H1 (cell line): ENCODE results near the gene CCNE1. TPM values are rescaled to one million over a fixed set of nuclear protein-coding genes. Genes with fewer than 3 reads are reported as not detected.

Experiments used
- CTCF ChIA-PET: fragments of 300-600 bp; sonication (Branson Sonifier 250); formaldehyde crosslinking; loops from one replicate; lab custom pipeline; 2021; ENCODE audit not compliant: partially characterized antibody; lab: Charles Lee
- POLR2A ChIA-PET: fragments of 300-600 bp; sonication (Branson Sonifier 250); formaldehyde crosslinking; loops from one replicate; lab custom pipeline; 2021; ENCODE audit warnings: inconsistent platforms; ENCODE audit not compliant: partially characterized antibody; lab: Charles Lee
- DNase-seq, 2 experiments: peaks; one replicate each; pipeline versions ENCODE4 v3.0.0 to v3.0.0-alpha.2; 2010 to 2022; ENCODE audit warnings: low spot score in 2 of 2, low read depth in 1 of 2, mixed read lengths in 1 of 2
- FAIRE-seq: peaks from 2 replicates; lab custom pipeline; 2011; peaks lifted over from hg19 to GRCh38; lab: Jason Lieb, UNC
- H2AFZ ChIP-seq: 2 replicates; pipeline ENCODE4 v1.8.1; 2012; ENCODE audit warnings: low read length, inconsistent platforms
- H2AK5ac ChIP-seq: 2 replicates; pipeline ENCODE4 v1.6.1; 2013; ENCODE audit warnings: low read depth, low read length
- H2BK120ac ChIP-seq: replicated peaks from 2 replicates; pipeline ENCODE3; 2013; ENCODE audit warnings: low read depth, low read length, inconsistent platforms
- H2BK12ac ChIP-seq: 2 replicates; pipeline ENCODE4 v1.6.1; 2013; ENCODE audit warnings: low read depth, low read length
- H2BK15ac ChIP-seq: 2 replicates; pipeline ENCODE4 v1.6.1; 2013; ENCODE audit warnings: low read length
- H2BK20ac ChIP-seq: 2 replicates; pipeline ENCODE4 v1.6.1; 2013; ENCODE audit warnings: low read length
- H2BK5ac ChIP-seq: 2 replicates; pipeline ENCODE4 v1.6.1; 2013; ENCODE audit warnings: low read depth, low read length
- H3K14ac ChIP-seq: 2 replicates; pipeline ENCODE4 v1.6.1; 2013; ENCODE audit warnings: inconsistent platforms; ENCODE audit not compliant: insufficient read length
- H3K18ac ChIP-seq: 2 replicates; pipeline ENCODE4 v1.6.1; 2013; ENCODE audit warnings: low read length; ENCODE audit errors: extremely low read depth
- H3K23ac ChIP-seq: 2 replicates; pipeline ENCODE4 v1.6.1; 2013; ENCODE audit warnings: inconsistent platforms; ENCODE audit not compliant: insufficient read length
- H3K23me2 ChIP-seq: 2 replicates; pipeline ENCODE4 v1.6.1; 2013; ENCODE audit warnings: low read depth, low read length
- H3K27ac ChIP-seq: 2 replicates; pipeline ENCODE4 v1.6.1; 2011; ENCODE audit warnings: low read depth, low read length, inconsistent platforms
- H3K27me3 ChIP-seq, 4 experiments: replicated peaks in 1 of 4; 1 replicate in 1 of 4; 2 replicates in 3 of 4; pipeline versions ENCODE4 v1.6.1 to v1.8.1; 2011 to 2013; ENCODE audit warnings: low read length in 3 of 4, mild to moderate bottlenecking in 3 of 4, inconsistent platforms in 2 of 4, mixed read lengths in 2 of 4, moderate library complexity in 1 of 4; ENCODE audit not compliant: control insufficient read depth in 3 of 4, insufficient read depth in 3 of 4; ENCODE audit errors: extremely low read depth in 1 of 4
- H3K36me3 ChIP-seq, 4 experiments: 2 replicates each; pipeline versions ENCODE4 v1.6.1 to v1.8.1; 2011 to 2013; ENCODE audit warnings: mild to moderate bottlenecking in 4 of 4, low read length in 3 of 4, moderate library complexity in 2 of 4, control low read depth in 1 of 4, inconsistent platforms in 1 of 4; ENCODE audit not compliant: insufficient read depth in 4 of 4, control insufficient read depth in 2 of 4
- H3K4ac ChIP-seq: replicated peaks from 2 replicates; pipeline ENCODE3; 2013; ENCODE audit warnings: low read length, low read depth, mixed read lengths, inconsistent platforms; ENCODE audit not compliant: insufficient read length
- H3K4me1 ChIP-seq, 4 experiments: replicated peaks in 1 of 4; 1 replicate in 1 of 4; 2 replicates in 3 of 4; pipeline versions ENCODE4 v1.6.1 to v1.8.1; 2011 to 2013; ENCODE audit warnings: low read length in 3 of 4, inconsistent platforms in 2 of 4, mixed read lengths in 1 of 4; ENCODE audit not compliant: insufficient read depth in 4 of 4, control insufficient read depth in 3 of 4
- H3K4me2 ChIP-seq, 2 experiments: 2 replicates each; pipeline versions ENCODE4 v1.6.1 to v1.8.1; 2011 to 2013; ENCODE audit warnings: low read depth in 2 of 2, low read length in 2 of 2, control low read depth in 1 of 2, inconsistent platforms in 1 of 2, mild to moderate bottlenecking in 1 of 2; ENCODE audit not compliant: insufficient read depth in 1 of 2
- H3K4me3 ChIP-seq, 4 experiments: fragments of 200-600, 300-600 bp in 1 of 4; sonication (generic), shearing (Covaris generic), sonication (Bioruptor Twin) in 1 of 4; 2 replicates each; pipeline versions ENCODE4 v1.5.1 to v1.8.1; 2011 to 2016; ENCODE audit warnings: low read length in 4 of 4, low read depth in 3 of 4, control low read depth in 2 of 4, inconsistent platforms in 2 of 4, mild to moderate bottlenecking in 2 of 4, mixed read lengths in 1 of 4, moderate library complexity in 1 of 4; ENCODE audit not compliant: insufficient read depth in 2 of 4; ENCODE audit errors: extremely low read depth in 1 of 4
- H3K56ac ChIP-seq: replicated peaks from 2 replicates; pipeline ENCODE3; 2013; ENCODE audit warnings: low read depth, mild to moderate bottlenecking, mixed read lengths, low read length, inconsistent platforms; ENCODE audit not compliant: insufficient read length
- H3K79me1 ChIP-seq: 2 replicates; pipeline ENCODE4 v1.6.1; 2013; ENCODE audit warnings: low read depth, low read length, control low read depth
- H3K79me2 ChIP-seq, 2 experiments: 2 replicates each; pipeline versions ENCODE4 v1.6.1 to v1.8.1; 2012 to 2013; ENCODE audit warnings: low read length in 2 of 2, mild to moderate bottlenecking in 2 of 2, inconsistent platforms in 1 of 2; ENCODE audit not compliant: insufficient read depth in 2 of 2, control insufficient read depth in 1 of 2
- H3K9ac ChIP-seq, 4 experiments: replicated peaks in 1 of 4; 1 replicate in 1 of 4; 2 replicates in 3 of 4; pipeline versions ENCODE4 v1.6.1 to v1.8.1; 2011 to 2013; ENCODE audit warnings: low read depth in 3 of 4, low read length in 3 of 4, control low read depth in 2 of 4, mild to moderate bottlenecking in 2 of 4, moderate library complexity in 2 of 4, inconsistent platforms in 1 of 4; ENCODE audit errors: extremely low read depth in 1 of 4
- H3K9me3 ChIP-seq, 2 experiments: 2 replicates each; pipeline versions ENCODE4 v1.6.1 to v1.8.1; 2012 to 2013; ENCODE audit warnings: mild to moderate bottlenecking in 2 of 2, moderate library complexity in 2 of 2, control low read depth in 1 of 2, inconsistent platforms in 1 of 2, low read depth in 1 of 2, low read length in 1 of 2, mixed read lengths in 1 of 2; ENCODE audit not compliant: insufficient read depth in 2 of 2
- H4K20me1 ChIP-seq, 2 experiments: replicated peaks in 1 of 2; 2 replicates each; pipeline versions ENCODE3 to v1.8.1; 2011 to 2013; ENCODE audit warnings: inconsistent platforms in 2 of 2, low read length in 2 of 2, mild to moderate bottlenecking in 1 of 2; ENCODE audit not compliant: insufficient read depth in 2 of 2, control insufficient read depth in 1 of 2
- H4K5ac ChIP-seq: 2 replicates; pipeline ENCODE4 v1.6.1; 2013; ENCODE audit warnings: low read length, low read depth, mixed read lengths, inconsistent platforms; ENCODE audit not compliant: insufficient read length
- H4K8ac ChIP-seq: 2 replicates; pipeline ENCODE4 v1.8.0; 2013; ENCODE audit warnings: mild to moderate bottlenecking, moderate library complexity, low read length, inconsistent platforms; ENCODE audit not compliant: insufficient read depth; ENCODE audit errors: extremely low read depth
- H4K91ac ChIP-seq: replicated peaks from 2 replicates; pipeline ENCODE3; 2013; ENCODE audit warnings: low read length, mixed read lengths, inconsistent platforms; ENCODE audit not compliant: insufficient read length
- BACH1 ChIP-seq: IDR thresholded peaks from 2 replicates; pipeline ENCODE4 v1.6.1; 2012; ENCODE audit warnings: low read length, improper control_type of control experiment
- BRCA1 ChIP-seq: IDR thresholded peaks from 2 replicates; pipeline ENCODE4 v1.6.1; 2012; ENCODE audit warnings: low read depth, low read length, improper control_type of control experiment
- CHD2 ChIP-seq: IDR thresholded peaks from 2 replicates; pipeline ENCODE4 v1.6.1; 2012; ENCODE audit warnings: low read length, improper control_type of control experiment
- CTBP2 ChIP-seq: IDR thresholded peaks from 2 replicates; pipeline ENCODE4 v1.7.0; 2011; ENCODE audit warnings: borderline replicate concordance, mild to moderate bottlenecking, moderate library complexity, mixed read lengths, low read length; ENCODE audit not compliant: insufficient read depth, insufficient read length
- JUN ChIP-seq: IDR thresholded peaks from 2 replicates; pipeline ENCODE4 v1.6.1; 2011; ENCODE audit warnings: low read depth, mild to moderate bottlenecking, improper control_type of control experiment, low read length
- KDM5A ChIP-seq: fragments of 200-600 bp; IDR thresholded peaks from 2 replicates; pipeline ENCODE4 v1.7.1; 2012; ENCODE audit warnings: mild to moderate bottlenecking, low read length, inconsistent platforms, mixed read lengths
- MAX ChIP-seq: IDR thresholded peaks from 2 replicates; pipeline ENCODE4 v1.6.1; 2012; ENCODE audit warnings: inconsistent platforms
- RFX5 ChIP-seq: IDR thresholded peaks from 2 replicates; pipeline ENCODE4 v1.6.1; 2011; ENCODE audit warnings: low read depth, low read length, improper control_type of control experiment, borderline replicate concordance
- RNF2 ChIP-seq: fragments of 200-900, 300-1000 bp; sonication (generic); IDR thresholded peaks from 2 replicates; pipeline ENCODE4 v1.7.1; 2016; ENCODE audit warnings: borderline replicate concordance, low read depth, mild to moderate bottlenecking, antibody characterized with exemption, low read length; ENCODE audit not compliant: poor library complexity, severe bottlenecking; ENCODE audit errors: missing control alignments
- SP4 ChIP-seq: IDR thresholded peaks from 2 replicates; pipeline ENCODE4 v1.6.1; 2012; ENCODE audit warnings: low read length, inconsistent platforms
- TAF7 ChIP-seq: optimal IDR thresholded peaks from 2 replicates; pipeline ENCODE3; 2011; ENCODE audit warnings: low read depth, mild to moderate bottlenecking, inconsistent platforms, low read length, moderate library complexity, borderline replicate concordance
- TEAD4 ChIP-seq: IDR thresholded peaks from 2 replicates; pipeline ENCODE4 v1.6.1; 2012; ENCODE audit warnings: low read depth, low read length, inconsistent platforms, mixed read lengths
- YY1 ChIP-seq: IDR thresholded peaks from 2 replicates; pipeline ENCODE4 v1.6.1; 2011; ENCODE audit warnings: low read depth, mild to moderate bottlenecking, low read length
- WGBS, 2 experiments: shearing (Covaris generic) in 1 of 2; methylation state at CpG; one replicate each; pipeline versions ENCODE4 v1.1.6 to v1.1.7; 2013 to 2015; ENCODE audit warnings: low lambda C conversion rate in 2 of 2, mixed read lengths in 2 of 2, inconsistent platforms in 1 of 2, low coverage in 1 of 2, missing lambda C conversion rate in 1 of 2; ENCODE audit not compliant: insufficient replicate concordance in 2 of 2, insufficient coverage in 1 of 2, insufficient read length in 1 of 2; ENCODE audit errors: extremely low coverage in 1 of 2, missing lambda C conversion rate in 1 of 2; 5-methylcytosine and 5-hydroxymethylcytosine counted together
- polyA plus RNA-seq, 7 experiments: library from polyadenylated mRNA; depleted of rRNA in 3 of 7; stranded (reverse) in 5 of 7; unstranded in 2 of 7; fragments of >200 nt in 5 of 7; fragments of 200-250 nt in 2 of 7; gene quantifications; 1 replicate in 5 of 7; 2 replicates in 1 of 7; 4 replicates in 1 of 7; pipeline versions ENCODE4 v1.2.1 to v1.2.3, GENCODE V29; 2011 to 2013; ENCODE audit warnings: missing spikeins in 2 of 7, mixed read lengths in 2 of 7
- total RNA-seq: library from RNA; stranded (reverse); fragmentation: NEBNext Ultra II Directional; extraction: Animal tissue kit (Norgen Biotek cat#: 25700); gene quantifications from 2 replicates; pipeline ENCODE4 v1.2.1, GENCODE V29; 2021

The CCNE1 gene
- total and polyA plus RNA-seq, 2 of the 8 experiments (the other 6 are each of a cell fraction or from before 2014, with no cell fraction given) = 43.2 to 44.6 TPM

GRCh38 chr19:29812881-29813275, 1.1 kb downstream of the CCNE1 start:
- TF ChIP-seq SP4 (no peak), JUN (no peak), TAF7 (no peak), MAX (no peak), KDM5A (no peak), BRCA1 (no peak), BACH1 (no peak), CHD2 (no peak), RNF2 (no peak), TEAD4 (no peak), RFX5 (no peak), CTBP2 (no peak), YY1 (no peak)
- FAIRE-seq (no peak), DNase-seq (no peak)
- H2BK12ac ChIP-seq = no peak overlapping the region
- no peak overlapping the region for H2BK120ac ChIP-seq
- WGBS, 2 experiments = 73% methylated on average over 6 of the region's 6 CpGs; no CpG with 5 or more reads in 1 of the 2 experiments
- no peak overlapping the region for H3K14ac ChIP-seq
- CTCF ChIA-PET = interaction anchor here (1.2 to 3.7 kb wide), 4 partner anchors 10 to 60 kb away, joined by 3 to 11 read pairs (median 4); no protein-coding TSS in a partner anchor
- POLR2A ChIA-PET = interaction anchor here (0.5 kb wide), 1 partner anchor 410 kb away, joined by 3 read pairs; no protein-coding TSS in a partner anchor
- H3K4me2 ChIP-seq = peak overlapping the region; percentile 36 to 82; a peak in 3 of 4 replicates
- no peaks in the 10 kb centered on the region; the same call in 1 of the 2 replicates for H3K23me2 ChIP-seq
- peak overlapping the region; percentile 33 to 81 (median 44) for H3K4me3 ChIP-seq
- H3K4ac ChIP-seq = no peak overlapping the region
- H3K9me3 ChIP-seq = no peaks in the 10 kb centered on the region
- H4K5ac ChIP-seq = no peak overlapping the region
- H3K36me3 ChIP-seq = peaks cover 0 to 24% (median 4%) of the 10 kb centered on the region in 4 experiments; a peak in 6 of 8 replicates
- no peak overlapping the region for H2BK15ac ChIP-seq
- no peak overlapping the region for H2BK20ac ChIP-seq
- no peaks in the 10 kb centered on the region for H3K79me1 ChIP-seq
- no peak overlapping the region for H3K27ac ChIP-seq
- no peak overlapping the region for H2AFZ ChIP-seq
- H4K20me1 ChIP-seq = no peaks in the 10 kb centered on the region
- no peak overlapping the region; a peak in 1 of 7 replicates for H3K9ac ChIP-seq
- no peak overlapping the region for H3K56ac ChIP-seq
- peaks cover 0 to 6% (median 2%) of the 10 kb centered on the region in 4 experiments; a peak in 1 of 7 replicates for H3K27me3 ChIP-seq
- H3K4me1 ChIP-seq = peaks cover 0 to 6% (median 2%) of the 10 kb centered on the region in 4 experiments; a peak in 3 of 7 replicates
- no peak overlapping the region for H2AK5ac ChIP-seq
- H3K23ac ChIP-seq = no peak overlapping the region
- H3K18ac ChIP-seq = no peak overlapping the region
- no peak overlapping the region for H4K8ac ChIP-seq
- H3K79me2 ChIP-seq = no peaks in the 10 kb centered on the region
- no peak overlapping the region for H2BK5ac ChIP-seq
- H4K91ac ChIP-seq = no peak overlapping the region
